HG03175 (cell line): Measurements from ENCODE around the gene ODC1.
"Not testable (repeated sequence)": the region's sequence is repeated elsewhere in the genome, so short reads cannot be mapped to it uniquely, and the experiment has no call there.

Experiments
- ATAC-seq: cut with Tn5 transposase; IDR thresholded peaks from one replicate; pipeline ENCODE4 v1.9.1; 2021; ENCODE audit warnings: mild to moderate bottlenecking, moderate library complexity; ENCODE audit not compliant: unreplicated experiment

The ODC1 gene

DNA sequence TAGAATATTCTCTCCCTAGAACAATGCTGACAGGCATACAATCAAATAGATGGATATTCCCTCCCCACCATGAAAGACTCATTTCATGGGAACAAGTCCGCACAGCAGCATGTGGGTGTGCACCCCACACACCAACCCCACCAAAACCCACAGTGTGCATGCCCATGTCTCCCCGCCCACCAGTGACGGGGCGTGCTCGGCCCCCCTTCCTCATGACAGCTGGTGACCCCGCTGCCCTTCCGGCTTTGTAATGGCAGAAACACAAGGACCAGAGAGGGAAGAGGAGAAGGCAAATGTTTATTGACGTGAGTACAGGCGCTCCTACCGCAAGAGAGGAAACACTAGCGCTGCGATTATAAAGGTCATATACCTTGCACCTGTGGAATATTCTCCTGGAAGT, 30.8 kb upstream of the ODC1 start:
- no peak for ATAC-seq

DNA sequence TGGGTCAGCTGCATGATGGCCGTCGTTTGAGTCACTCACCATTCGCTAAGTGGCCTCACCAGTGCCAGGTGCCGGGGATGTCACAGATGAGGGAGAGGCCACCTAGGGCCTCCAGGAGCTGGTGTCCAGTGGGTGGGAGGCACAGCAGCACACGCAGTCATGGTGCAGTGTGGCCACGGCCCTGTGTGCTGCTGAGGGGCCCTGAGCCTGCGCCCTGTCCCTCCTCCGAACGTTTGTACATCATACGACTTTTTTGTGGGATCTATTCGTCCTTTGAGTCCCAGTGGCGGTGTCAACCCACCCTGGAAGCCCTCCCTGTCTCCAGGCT, 30.1 kb upstream of the ODC1 start:
- no peak for ATAC-seq

DNA sequence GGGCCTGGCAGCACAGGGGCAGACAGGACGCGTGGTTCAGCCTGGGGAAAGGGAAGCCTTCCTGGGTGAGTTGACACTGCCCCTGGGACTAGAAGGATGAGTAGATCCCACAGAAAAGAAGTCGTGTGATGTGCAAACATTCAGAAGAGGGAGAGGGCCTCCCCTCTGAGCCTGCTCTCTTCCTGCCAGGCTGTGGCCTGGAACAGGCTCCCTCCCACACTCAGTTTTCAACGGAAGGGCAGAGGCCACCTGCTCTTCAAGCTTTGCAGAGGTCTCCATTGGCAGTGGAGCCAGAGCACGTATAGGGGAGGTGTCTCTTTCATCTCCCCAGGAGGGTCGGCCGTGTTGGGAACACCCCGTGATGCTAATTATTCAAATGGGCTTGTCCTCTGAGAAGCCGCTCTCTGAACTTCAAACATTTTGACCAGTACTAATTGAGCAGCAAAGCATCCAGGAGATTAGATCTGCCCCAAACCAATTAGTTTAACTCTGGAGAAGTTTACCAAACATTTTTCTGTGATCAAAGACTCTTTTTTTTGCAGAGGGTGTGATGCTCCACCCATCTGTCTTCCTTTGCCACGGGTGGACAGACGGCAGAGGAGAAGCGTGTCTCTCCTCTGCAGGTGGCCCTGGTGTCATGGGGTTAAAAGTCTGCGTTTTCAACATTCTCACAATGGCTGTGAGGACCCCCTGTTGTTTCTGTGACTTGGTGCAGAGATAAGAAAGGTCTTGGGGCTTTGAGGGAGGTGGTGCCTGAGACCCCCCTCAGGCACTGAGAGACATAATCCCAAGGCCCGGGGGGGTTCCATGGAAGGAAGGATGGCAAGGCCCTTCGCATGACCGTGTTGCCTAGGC, 29.5 kb upstream of the ODC1 start:
- ATAC-seq: no peak

DNA sequence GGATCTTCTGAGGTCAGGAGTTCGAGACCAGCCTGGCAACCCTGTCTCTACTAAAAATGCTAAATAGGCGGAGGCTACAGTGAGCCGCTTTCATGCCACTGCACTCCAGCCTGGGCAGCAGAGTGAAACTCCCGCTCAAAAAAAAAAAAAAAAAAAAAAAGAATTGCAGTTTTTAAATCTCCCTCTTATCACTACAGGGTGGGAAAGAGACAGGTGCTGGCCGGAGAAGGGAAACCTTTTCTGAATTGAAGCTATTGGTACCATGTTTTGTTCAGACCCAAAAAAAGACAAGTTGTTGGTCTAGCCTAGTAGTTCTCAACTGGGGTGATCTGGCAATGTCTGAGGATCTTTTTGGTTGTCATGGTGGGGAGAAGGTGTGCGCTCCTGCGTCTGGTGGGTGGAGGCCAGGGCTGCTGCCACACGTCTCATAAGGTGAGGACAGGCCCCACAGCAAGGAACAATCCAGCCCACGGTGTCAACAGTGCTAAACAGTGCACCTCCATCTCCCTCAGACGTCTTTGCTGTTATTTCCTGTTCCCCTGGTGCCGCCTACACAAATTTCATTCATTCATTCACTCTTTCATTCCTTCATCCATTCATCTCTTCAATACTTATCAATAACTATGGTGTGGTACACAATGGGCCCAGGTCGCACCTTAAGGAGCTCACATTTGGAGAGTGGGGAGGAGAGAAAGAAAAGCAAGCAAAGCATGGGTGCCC, 28.8 kb upstream of the ODC1 start:
- ATAC-seq: no peak

DNA sequence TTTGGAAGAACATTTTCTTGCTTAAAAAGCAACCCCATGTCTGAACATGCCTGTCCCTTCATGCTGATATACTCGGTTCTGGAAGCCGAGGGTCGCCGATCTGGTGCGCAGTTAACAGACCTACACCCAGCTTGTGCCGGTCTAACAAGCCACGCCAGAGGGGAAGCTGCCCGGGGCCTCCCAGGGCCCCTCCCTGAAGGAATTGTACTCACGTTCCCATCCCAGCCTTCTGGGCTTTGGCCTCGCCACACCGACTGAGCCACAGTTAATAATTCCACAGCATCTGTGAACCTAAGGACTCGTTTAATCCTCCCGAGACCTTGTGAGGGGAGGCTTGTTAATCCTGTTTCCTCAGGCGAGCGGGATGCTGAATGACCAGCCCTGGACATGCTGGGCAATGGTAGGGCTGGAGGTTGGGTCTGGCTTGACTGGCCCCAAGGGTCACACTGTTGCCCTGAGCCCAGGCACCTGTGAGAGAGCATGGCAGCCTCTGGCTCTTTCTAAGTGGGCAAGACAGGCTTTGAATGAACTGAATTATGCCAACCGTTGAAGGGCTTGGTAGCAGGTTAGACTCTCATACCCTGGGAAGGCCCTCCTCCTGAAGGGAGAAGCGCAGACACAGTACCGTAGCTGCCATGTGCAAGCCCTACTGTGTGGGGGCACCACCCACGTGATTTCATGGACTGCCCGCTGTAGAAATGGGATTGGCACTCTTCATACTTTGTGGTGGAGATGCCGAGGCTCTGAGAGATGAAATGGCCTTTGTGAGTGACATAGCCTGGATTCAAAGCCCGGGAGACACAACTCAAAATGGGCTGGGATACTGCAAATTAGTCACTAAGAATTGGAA, 27.9 kb upstream of the ODC1 start:
- ATAC-seq: no peak

DNA sequence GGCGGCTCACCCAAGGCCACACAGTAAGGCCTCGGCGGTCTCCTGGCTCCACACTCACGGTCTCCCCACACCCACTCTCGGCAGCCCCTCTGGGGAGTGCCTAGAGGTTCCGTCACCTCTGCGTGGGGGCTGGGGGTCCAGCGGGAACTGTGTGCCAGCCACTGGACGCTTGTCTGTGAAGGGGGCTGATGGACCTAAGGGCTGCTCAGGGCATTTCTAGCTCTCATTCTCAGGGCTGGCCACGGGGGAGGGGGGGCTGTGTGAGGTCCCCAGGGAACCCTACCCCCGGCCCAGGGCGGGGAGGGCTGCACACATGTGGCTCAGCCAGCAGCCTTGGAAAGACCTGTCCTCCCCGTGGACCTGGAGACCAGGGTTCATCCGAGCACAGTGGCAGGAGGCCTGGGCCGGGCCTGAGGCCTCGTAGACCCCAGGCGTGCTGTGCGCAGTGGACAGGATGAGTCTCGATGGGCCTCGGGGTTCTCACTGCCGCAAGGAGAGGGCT, 27.1 kb upstream of the ODC1 start:
- no peak for ATAC-seq

DNA sequence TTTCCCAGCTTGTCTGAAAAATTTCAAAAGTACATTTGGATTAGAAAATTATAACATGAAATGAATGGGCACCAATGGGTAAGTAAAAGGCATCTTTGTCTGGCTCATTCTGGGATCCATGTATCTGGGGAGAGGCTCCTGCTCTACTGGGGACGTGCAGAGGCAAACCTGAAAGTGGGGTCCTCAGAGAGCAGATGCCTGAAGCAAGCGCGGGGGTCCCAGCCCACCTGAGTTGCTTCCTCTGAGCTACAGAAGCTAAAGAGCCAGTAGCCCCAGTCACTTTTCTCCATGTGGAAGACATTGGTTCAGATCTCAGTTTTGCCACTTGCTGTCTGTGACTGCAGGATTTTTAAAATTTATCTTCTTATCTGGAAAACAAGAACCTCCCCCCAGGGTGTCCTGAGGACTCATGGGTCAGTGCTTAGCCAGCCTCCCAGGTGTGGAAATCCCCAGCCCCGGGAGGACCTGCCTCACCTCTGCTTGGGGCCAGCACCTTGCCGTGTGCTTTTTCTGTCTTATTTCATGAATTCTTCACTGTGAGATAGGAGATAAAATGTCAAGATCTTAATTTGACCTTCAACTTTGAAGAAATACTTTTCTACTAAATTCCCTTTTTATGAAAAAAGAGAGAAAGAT, 25.1 kb upstream of the ODC1 start:
- no peak for ATAC-seq

DNA sequence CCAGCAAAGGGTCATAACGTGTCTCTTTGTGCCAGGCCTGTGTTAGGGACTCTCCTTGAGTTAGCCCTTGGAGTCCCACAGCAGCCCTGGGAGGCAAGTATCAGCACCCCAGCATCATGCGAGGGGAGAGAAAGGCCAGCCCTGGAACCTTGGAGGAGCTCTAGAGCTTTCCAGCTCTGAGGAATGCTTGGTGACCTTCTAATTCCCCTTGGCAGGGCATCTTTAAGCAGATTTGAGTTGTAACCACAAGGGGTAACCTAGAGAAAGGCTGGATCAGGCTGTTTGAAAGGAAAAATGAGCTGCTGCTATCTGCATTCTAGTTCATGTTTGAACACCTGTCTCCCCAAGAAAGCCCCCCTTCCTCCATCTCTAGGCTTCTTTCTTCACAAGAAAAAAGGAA, 23.8 kb upstream of the ODC1 start:
- no peak for ATAC-seq

DNA sequence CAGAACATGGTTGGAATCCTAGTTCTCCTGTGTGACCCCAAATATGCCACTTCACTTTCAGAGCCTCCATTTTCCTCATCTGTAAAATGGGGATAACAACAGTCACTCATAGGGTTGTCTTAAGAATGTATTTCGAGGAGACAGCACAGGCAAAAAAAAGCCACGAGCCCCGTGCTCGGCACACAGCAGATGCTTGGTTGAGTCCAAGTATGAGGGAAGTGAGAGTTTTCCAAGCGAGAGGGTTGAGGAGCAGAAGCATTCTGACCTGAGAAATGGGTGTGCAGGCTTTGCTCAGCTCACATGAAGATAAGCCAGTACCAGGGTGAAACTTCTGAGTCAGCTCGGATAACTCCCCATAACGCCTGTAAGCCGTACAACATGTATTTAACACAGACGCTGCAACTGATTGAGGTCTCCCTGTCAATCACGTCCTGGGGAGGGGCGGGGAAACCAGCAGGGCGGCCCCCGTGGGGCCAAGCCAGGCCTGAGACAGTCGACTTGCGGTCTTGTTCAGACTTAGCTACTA, 23.0 kb upstream of the ODC1 start:
- ATAC-seq: no peak

DNA sequence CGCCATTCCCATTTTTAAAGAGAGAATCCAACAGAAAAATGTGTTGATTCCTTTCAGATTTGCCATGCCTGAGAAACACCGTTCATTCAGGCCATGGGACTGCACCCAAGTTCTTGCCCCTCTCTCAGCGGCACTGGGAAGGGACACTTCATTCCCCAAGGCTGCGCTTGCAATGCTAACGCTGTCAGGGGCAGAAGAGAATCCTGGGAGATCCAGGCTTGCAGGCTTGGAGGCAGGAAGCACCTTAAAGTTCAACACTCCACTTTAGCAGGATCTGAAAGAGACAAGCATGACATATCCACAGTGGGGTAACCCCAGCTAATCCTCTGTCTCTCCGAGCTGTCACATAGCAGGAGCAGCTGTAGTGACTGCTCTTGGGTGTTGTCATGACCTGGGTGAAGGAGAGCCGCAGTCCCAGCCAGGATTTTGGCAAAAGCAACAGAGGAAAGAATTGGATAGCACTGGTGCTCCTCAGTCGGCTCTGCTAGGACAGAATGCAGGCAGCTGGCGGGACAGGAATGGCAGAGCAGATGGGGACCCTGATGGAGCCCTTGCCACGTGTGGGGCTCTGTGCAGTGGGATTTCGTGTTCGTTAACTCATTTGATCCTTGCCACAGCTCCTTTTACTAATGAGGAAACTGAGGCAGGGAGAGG, 22.0 kb upstream of the ODC1 start:
- no peak for ATAC-seq

DNA sequence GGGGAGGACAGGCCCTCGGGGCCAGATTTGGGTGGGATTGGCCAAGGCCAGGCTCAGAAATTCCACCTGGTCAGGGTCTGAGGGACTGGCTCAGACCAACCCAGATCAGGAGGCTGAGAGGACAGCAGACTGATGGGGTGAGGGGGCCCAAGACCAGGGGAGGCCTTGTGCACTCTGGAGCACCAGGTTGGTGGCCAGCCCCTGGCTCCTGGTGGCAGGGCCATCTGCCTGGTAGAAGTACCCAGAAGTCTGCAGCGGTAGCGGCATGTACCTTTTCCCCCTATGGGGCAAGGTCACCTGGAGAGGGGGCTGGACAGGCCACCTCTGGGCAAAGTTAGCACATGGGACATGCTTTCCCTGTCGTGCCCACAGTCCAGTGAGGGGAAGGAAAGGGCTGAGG, 21.2 kb upstream of the ODC1 start:
- no peak for ATAC-seq

DNA sequence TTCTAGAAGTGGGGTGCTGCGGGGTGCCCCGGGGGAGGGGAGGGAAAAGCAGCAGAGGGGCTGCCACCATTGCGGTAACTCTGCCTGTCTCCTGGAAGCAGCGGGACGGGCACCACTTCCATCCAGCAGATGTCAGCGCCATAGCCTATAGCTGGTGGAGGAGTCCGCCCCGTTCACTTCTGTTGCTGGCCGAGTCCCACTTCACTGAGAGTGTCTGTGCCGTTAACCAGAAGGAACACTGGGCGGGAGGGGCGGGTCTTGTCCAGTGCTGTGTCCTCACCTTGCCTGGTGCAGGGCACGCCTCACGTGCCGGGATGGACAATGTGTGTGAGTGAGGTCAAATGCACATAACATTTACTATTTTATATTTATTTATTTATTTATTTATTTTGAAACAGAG, 19.3 kb upstream of the ODC1 start:
- ATAC-seq: no peak

DNA sequence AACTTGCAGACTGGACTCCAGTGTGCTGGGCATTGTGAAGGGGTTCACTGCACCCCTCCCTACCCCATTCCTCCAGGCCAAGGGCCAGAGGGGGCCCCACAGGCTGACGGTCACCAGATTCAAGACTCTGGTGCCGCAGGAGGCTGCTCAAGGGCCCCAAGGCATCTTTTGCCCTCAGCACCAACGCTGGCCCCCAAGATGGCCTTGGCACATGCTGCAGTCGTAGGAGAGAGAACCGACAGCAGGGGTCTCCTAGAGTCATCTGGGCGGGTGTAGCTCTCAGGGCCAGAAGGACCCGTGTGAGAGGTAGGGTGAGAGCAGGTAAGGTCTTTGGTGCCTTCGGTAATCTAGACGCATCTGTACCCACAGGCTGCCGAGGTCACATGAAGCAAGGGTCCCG, 18.7 kb upstream of the ODC1 start:
- ATAC-seq: no peak

DNA sequence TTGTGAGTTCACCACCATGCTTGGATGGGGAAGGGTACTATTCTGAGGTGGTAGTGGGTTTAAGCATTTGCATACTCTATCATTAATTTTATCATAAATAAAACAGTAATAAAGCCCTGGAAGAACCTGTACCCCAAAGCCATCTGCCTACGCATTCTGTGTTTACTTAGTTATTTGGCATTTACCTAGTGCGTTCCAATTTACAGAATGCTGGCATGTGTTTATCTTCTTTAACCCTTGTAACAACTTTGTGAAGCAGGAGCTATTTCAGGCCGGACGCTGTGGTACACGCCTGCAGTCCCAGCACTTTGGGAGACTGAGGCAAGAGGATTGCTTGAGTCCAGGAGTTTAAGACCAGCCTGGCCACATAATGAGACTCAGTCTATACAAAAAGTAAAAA, 17.8 kb upstream of the ODC1 start:
- no peak for ATAC-seq

DNA sequence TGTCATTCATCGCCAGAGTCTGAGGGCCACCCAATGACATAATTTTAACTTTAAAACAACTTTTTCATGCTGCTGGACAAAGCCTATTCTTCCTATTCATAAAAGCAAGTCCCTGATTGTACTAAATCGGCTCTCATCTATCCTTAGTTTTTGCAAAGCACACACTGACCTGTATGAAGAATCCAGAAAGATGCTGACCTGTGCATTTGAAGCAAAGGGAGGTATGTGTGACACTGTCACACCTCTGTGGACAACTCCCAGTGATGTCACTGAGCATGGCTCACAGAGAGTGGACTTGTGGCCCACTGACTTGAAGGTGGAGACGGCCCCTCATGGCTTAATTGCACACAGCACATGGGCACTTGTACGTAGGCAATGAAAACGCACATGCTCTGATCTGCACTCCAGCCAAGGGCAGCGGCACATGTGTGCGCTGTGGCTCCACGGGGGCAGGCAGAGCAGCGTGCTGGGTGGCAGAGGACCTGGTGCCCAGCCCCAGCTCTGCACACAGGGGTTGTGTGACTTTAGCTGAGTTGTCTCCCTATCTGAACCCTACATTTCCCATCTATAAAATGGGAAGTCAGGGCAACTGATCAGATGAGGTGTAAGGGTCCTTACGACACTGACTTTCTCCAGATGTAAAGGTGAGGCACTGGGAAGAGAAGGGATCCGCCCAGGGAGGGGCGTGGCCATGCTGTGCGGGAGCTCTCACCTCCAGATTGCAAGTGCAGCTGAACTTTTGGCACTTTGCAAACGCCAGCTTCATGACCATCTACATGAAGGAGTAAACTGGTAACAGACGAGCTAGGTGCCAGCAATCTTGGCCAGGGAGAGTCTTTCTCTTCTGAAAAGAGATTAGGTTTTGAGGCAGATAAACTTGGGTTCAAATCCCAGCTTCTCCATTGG, 14.3 kb upstream of the ODC1 start:
- no peak for ATAC-seq

DNA sequence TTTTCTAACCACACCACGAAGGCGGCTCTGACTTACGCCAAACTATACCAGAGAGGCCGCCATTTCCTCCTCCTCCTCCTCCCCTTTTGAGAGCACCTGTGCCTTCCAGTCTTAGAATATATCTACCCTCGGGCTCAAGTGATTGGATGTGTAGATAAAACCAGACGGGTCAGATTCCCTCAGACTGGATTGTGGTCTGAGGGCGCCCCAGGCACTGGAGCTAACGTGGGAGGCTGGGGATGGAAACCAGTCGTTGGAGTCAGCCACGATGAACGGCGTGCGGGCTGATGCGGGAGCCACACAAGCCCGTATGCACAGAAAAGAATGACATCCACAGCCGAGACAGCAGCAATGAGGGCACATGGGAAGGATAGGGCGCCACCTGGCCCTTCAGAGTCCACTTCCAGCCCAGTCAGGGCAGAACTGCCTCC, 12.3 kb upstream of the ODC1 start:
- no peak for ATAC-seq

DNA sequence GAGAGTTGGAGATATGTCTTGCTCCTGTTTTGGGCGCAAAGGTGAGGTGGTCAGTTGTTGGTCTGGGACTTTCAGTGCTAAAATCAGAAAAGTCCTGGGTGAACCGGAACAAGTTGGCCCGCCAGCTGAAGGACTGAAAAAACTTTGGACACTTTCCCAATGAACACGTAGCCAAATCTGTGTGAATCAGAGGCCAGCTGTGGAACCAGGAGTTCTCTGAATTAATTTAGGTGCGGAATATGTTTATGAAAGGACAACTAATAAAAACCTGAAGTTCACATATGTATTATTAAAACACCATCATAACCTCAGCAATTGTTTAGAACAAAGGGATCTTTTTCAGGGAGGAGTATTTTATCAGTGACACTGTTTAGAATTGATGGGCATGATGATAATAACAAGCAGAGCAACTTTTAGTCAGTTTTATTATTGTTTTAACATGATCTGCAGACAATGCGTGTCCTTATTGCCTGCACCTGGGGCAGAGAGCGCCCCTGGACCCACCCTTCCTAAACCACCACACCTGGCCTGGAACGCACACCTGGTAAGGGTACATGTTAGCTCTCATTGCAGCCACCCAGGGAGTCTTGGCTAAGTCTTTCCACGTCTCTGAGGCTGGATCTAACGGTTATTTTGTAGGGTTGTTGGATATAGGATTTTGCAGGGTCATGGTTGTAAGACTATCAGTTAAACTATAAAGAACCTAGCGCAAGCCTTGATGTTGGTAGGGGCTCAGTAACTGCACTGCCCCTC, 9.9 kb upstream of the ODC1 start:
- no peak for ATAC-seq

DNA sequence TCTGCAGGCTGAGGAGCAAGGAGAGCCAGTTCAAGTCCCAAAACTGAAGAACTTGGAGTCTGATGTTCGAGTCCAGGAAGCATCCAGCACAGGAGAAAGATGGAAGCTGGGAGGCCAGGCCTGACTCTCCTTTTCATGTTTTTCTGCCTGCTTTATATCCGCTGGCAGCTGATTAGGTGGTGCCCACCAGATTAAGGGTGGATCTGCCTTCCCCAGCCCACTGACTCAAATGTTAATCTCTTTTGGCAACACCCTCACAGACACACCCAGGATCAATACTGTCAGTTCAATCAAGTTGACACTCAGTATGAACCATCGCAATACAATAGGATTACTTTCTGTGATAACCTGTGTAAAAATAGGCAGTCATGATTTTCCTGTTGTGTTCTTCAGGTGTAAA, 9.1 kb upstream of the ODC1 start:
- not testable (repeated sequence) for ATAC-seq

DNA sequence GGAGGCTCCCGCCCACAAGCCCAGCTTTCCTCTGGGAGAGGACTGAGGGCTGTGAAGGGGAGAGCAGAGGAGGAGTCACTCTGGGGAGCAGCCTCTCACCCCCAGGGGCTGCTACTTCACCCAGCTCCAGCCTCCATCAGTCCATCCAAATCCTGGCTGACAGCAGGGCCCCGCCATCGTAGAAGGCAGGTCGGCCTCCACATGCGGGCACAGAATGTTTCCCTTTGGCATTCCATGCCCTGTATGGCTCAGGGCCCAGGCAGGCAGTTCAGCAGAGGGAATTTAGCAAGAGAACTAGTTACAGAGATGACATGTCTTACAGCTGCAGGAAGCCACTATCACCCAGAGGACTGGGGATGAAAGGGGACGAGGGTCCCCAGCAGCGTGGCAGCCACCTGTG, 6.4 kb upstream of the ODC1 start:
- ATAC-seq: no peak
